Progenitor cell of endocrine pancreas (in vitro differentiated cells): ENCODE measurements around the gene SMYD1. TPM values are rescaled to one million over a fixed set of nuclear protein-coding genes. Genes with fewer than 3 reads are reported as not detected.
A peak's percentile ranks its signal among the peaks of the same experiment; 100 is the strongest.
"Not testable (repeated sequence)": the region's sequence is repeated elsewhere in the genome, so short reads cannot be mapped to it uniquely, and the experiment has no call there.

Experiments
- DNase-seq: peaks from one replicate; pipeline ENCODE4 v3.0.0; 2021; ENCODE audit warnings: low spot score; ENCODE audit not compliant: unreplicated experiment
- H3K27ac Mint-ChIP-seq: 2 replicates; pipeline ENCODE4 v1.8.0; 2021; ENCODE audit warnings: mild to moderate bottlenecking, moderate library complexity, mixed read lengths
- H3K27me3 Mint-ChIP-seq: 2 replicates; pipeline ENCODE4 v1.8.0; 2021; ENCODE audit warnings: mixed read lengths
- H3K36me3 Mint-ChIP-seq: 2 replicates; pipeline ENCODE4 v1.8.0; 2022; ENCODE audit warnings: mixed read lengths; ENCODE audit not compliant: insufficient read depth
- H3K4me1 Mint-ChIP-seq: 2 replicates; pipeline ENCODE4 v1.8.0; 2021; ENCODE audit warnings: low read depth, mixed read lengths
- H3K4me3 Mint-ChIP-seq: 2 replicates; pipeline ENCODE4 v1.8.0; 2021; ENCODE audit warnings: low read depth, mild to moderate bottlenecking, moderate library complexity, mixed read lengths
- H3K9me3 Mint-ChIP-seq: 2 replicates; pipeline ENCODE4 v1.8.0; 2021; ENCODE audit warnings: low read depth, mixed read lengths
- total RNA-seq: library from RNA; stranded (reverse); gene quantifications from 2 replicates; pipeline ENCODE4 v1.2.1, GENCODE V29; 2021
- TF ChIP-seq, protein P1 (sequence below): fragments of 200-600 bp; sonication (generic); IDR thresholded peaks from one replicate; pipeline ENCODE4 v1.5.0; 2021; ENCODE audit warnings: antibody characterized with exemption, mild to moderate bottlenecking; ENCODE audit not compliant: unreplicated experiment

Gene SMYD1
- total RNA-seq, 1 donor from 2014 or later = not detected

DNA sequence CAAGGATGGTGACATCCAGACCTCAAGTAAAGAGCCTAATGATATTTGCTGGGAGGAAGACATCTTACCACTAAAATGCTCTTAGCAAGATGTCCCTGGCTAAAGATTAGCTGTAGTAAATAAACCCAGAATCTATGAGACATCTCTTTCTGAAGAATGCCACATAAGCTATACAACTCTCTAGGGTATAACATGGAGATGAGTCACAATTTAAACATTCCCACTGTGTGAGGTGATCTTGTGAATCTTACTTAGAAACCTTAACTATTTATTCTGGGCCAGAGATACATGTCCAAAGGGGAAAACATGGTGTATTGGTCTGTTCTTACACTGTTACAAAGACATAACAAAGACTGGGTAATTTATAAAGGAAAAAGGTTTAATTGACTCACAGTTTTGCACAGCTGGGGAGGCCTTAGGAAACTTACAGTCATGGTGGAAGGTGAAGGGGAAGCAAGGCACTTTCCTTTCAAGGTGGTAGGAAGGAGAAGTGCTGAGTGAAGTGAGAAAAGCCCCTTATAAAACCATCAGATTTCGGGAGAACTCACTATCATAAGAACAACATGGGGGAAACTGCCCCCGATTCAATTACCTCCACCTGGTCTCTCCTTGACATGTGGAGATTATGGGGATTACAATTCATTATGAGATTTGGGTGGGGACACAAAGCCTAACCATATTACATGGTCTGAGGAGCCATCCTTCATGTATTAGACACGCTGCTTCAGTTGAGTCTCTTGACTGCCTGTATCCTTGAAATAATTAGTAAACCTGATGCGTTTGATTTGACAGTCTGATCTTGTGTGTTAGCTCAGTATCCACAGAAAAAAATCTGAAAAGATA is 29.1 kb upstream of the SMYD1 start:
- Mint-ChIP-seq H3K27ac (peak overlapping the region; percentile 60), H3K4me3 (no peak overlapping the region), H3K4me1 (no peaks in the 10 kb centered on the region), H3K27me3 (no peaks in the 10 kb centered on the region), H3K9me3 (no peaks in the 10 kb centered on the region), H3K36me3 (peaks cover 4% of the 10 kb centered on the region)
- no peak for DNase-seq
- TF ChIP-seq, protein P1, sequence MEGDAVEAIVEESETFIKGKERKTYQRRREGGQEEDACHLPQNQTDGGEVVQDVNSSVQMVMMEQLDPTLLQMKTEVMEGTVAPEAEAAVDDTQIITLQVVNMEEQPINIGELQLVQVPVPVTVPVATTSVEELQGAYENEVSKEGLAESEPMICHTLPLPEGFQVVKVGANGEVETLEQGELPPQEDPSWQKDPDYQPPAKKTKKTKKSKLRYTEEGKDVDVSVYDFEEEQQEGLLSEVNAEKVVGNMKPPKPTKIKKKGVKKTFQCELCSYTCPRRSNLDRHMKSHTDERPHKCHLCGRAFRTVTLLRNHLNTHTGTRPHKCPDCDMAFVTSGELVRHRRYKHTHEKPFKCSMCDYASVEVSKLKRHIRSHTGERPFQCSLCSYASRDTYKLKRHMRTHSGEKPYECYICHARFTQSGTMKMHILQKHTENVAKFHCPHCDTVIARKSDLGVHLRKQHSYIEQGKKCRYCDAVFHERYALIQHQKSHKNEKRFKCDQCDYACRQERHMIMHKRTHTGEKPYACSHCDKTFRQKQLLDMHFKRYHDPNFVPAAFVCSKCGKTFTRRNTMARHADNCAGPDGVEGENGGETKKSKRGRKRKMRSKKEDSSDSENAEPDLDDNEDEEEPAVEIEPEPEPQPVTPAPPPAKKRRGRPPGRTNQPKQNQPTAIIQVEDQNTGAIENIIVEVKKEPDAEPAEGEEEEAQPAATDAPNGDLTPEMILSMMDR = no peak

DNA sequence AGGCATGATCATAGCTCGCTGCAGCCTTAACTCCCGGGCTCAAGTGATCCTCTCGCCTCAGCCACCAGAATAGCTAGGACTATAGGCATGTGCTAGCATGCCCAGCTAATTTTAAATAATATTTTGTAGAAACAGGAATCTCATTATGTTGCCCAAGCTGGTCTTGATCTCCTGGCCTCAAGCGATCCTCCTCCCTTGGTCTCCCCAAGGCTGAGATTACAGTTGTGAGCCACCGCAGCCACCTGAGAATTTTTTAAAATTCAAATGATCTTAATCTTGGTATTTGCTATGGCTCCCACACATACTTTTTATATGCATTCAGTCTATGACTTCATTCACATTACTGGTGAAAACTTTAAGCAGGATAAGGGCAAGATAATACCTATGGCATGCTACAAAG is 25.1 kb upstream of the SMYD1 start:
- no peak for DNase-seq
- Mint-ChIP-seq H3K27me3 (no peaks in the 10 kb centered on the region), H3K36me3 (no peaks in the 10 kb centered on the region), H3K4me1 (no peaks in the 10 kb centered on the region), H3K4me3 (no peak overlapping the region), H3K27ac (no peak overlapping the region), H3K9me3 (no peaks in the 10 kb centered on the region)
- TF ChIP-seq, protein P1 = no peak

DNA sequence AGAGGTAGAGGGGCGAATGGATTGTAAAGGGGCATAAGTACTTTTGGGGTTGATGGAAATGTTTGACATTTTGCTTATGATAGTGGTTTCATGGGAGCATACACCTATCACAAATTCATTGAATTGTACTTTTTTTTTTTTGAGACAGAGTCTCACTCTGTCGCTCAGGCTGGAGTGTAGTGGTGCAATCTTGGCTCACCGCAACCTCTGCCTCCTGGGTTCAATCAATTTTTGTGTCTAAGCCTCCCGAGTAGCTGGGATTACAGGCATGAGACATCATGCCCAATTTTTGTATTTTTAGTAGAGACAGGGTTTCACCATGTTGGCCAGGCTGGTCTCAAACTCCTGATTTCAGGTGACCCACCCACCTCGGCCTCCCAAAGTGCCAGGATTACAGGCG is 22.1 kb upstream of the SMYD1 start:
- H3K9me3 Mint-ChIP-seq, H3K27ac Mint-ChIP-seq, H3K36me3 Mint-ChIP-seq, H3K27me3 Mint-ChIP-seq, DNase-seq, H3K4me1 Mint-ChIP-seq, H3K4me3 Mint-ChIP-seq: not testable (repeated sequence)

DNA sequence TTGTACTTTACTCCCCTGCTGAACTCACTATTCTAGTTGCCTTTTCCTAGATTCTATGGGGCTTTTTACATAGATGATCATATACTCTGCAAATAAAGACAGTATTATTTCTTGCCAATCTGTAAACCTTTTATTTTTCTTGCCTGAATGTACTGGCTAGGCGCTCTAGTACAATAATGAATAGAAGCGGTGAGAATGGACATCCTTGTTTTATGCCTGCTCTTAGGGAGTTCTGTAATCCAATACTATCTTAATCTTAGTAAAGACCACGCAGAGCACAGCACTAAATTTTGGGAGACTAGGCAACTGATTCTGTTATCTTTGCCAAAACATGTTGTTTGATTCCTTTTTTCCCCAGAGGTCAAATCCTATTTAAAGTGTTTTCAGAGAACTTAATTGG is 19.1 kb upstream of the SMYD1 start:
- H3K36me3 Mint-ChIP-seq = peaks cover 1% of the 10 kb centered on the region
- peaks cover 3% of the 10 kb centered on the region for H3K4me1 Mint-ChIP-seq
- no peak overlapping the region for H3K4me3 Mint-ChIP-seq
- TF ChIP-seq, protein P1 = no peak
- H3K9me3 Mint-ChIP-seq = no peaks in the 10 kb centered on the region
- DNase-seq = no peak
- no peak overlapping the region for H3K27ac Mint-ChIP-seq
- H3K27me3 Mint-ChIP-seq = no peaks in the 10 kb centered on the region

DNA sequence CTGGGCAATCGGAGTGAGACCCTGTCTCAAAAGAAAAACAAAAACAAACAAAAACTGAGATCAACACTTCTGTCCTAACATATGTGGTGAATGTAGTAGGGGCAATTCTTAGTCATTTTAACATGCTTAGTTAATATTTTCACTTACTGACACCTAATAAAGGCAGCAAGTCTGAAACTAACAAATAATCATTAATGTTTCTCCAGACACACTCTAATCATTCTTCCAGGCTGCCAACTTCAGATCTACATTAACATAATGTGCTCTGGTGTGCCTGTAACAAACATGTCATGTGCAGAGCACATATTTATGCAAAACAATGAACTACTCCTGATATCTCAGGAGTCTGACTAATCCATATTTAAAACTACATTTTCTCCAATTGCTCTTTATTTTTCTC is 18.0 kb upstream of the SMYD1 start:
- TF ChIP-seq, protein P1 = no peak
- H3K27me3 Mint-ChIP-seq = no peaks in the 10 kb centered on the region
- H3K27ac Mint-ChIP-seq = no peak overlapping the region
- DNase-seq = no peak
- H3K36me3 Mint-ChIP-seq = peaks cover 1% of the 10 kb centered on the region
- H3K9me3 Mint-ChIP-seq = no peaks in the 10 kb centered on the region
- peaks cover 14% of the 10 kb centered on the region for H3K4me1 Mint-ChIP-seq
- no peak overlapping the region for H3K4me3 Mint-ChIP-seq

DNA sequence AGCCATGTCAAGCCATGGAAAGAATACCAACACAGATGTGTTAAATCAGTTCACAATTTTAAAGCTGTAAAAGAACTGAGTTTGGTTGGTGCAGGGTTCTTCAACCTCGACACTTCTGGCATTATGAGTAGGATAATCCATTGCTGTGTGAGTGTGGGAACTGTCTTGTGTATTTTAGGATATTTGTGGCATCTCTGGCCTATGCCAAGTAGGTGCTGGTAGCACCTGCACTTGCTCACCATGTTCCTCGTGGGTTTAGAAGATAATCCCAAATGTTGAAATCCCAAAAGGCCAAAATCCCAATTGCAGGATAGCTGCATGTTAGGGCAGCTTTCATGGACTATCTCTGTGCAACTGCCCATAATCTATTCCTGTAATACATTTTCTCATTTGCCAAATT is 15.8 kb upstream of the SMYD1 start:
- TF ChIP-seq, protein P1 = no peak
- Mint-ChIP-seq H3K4me3 (no peak overlapping the region), H3K36me3 (peaks cover 1% of the 10 kb centered on the region), H3K4me1 (peaks cover 26% of the 10 kb centered on the region), H3K9me3 (no peaks in the 10 kb centered on the region), H3K27me3 (no peaks in the 10 kb centered on the region), H3K27ac (no peak overlapping the region)
- no peak for DNase-seq
